Right renal pelvis (tissue), 4 donors: ENCODE data around the gene MS4A4E. TPM values are rescaled to one million over a fixed set of nuclear protein-coding genes. Genes with fewer than 3 reads are reported as not detected.
"Not testable (repeated sequence)": the region's sequence is repeated elsewhere in the genome, so short reads cannot be mapped to it uniquely, and the experiment has no call there.

ENCODE experiments used
- DNase-seq, 4 donors: peaks; one replicate each; pipeline ENCODE4 v3.0.0-alpha.2; 2013; ENCODE audit warnings: low read depth in 4 of 4, low spot score in 3 of 4, missing footprints in 1 of 4
- polyA plus RNA-seq, 4 donors: library from polyadenylated mRNA; unstranded; fragments of 120-200 nt; gene quantifications; one replicate each; pipeline ENCODE4 v1.2.1, GENCODE V29; 2013; ENCODE audit not compliant: insufficient read length in 4 of 4

MS4A4E gene
- polyA plus RNA-seq, result 1 to 10 TPM in 1 of 4 donors, under 1 TPM in 3; 0.64 to 1.2 (median 0.74) TPM

DNA sequence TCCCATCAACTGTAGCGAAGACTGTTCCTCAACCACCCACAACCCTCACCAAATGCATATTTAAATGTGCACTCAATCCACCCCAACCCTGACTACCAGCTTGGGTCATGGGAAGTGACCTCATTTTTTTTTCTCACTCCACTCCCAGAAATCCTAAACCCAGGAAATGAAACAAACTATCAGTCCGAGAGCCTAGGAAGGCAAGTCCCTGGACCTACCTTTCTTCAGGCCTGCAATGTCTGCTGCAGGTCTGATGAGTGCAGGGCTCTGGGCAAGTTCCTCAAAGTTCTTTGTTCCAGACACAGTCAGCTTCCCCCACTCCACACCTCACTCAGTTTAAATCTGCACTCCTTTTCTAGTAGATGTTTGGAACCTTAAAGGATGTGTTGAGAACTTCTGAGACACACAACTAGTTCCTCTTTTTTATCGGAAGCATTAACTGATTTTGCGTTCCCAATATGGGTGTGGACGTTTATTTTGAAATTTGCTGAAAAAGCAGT lies at the start of gene MS4A4E:
TSS of gene MS4A4E (minus strand) at position 398 of the 500 bp plus-strand sequence. CDS start 13,082 bp downstream, outside the sequence.
- DNase-seq, result no peak

DNA sequence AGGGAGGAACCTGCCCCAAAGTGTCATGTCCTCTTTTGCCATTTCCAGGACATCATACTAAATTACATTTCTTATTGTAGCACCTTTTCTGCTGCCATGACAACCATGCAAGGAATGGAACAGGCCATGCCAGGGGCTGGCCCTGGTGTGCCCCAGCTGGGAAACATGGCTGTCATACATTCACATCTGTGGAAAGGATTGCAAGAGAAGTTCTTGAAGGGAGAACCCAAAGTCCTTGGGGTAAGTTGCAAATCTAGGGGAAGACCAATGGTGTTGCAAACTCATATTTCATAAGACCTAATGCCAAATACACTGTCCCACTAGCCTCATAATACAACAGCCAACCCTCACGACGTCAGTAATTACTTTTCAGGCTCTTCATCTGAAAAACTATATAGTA lies 49.2 kb upstream of the MS4A4E start:
- DNase-seq, result no peak

DNA sequence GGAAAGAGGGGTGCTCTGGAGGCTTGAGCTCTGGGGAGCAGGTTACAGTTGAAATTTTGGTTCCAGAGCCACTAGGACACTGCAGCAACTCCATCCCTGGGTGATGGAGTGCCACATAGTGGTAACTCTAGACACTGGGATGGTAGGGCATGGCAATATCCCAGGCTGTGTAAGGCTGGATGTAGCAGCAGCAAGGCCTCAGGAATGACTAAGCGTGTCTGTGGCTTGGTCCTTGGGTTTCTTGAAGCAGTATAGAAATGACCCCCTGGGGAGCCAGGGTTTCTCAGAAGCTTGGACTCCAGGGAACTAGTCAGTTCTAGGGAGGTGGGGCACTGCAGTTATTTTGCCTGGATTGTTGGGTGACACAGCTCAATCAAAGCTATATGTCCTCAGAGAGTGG lies 45.6 kb upstream of the MS4A4E start:
- DNase-seq, result no peak

DNA sequence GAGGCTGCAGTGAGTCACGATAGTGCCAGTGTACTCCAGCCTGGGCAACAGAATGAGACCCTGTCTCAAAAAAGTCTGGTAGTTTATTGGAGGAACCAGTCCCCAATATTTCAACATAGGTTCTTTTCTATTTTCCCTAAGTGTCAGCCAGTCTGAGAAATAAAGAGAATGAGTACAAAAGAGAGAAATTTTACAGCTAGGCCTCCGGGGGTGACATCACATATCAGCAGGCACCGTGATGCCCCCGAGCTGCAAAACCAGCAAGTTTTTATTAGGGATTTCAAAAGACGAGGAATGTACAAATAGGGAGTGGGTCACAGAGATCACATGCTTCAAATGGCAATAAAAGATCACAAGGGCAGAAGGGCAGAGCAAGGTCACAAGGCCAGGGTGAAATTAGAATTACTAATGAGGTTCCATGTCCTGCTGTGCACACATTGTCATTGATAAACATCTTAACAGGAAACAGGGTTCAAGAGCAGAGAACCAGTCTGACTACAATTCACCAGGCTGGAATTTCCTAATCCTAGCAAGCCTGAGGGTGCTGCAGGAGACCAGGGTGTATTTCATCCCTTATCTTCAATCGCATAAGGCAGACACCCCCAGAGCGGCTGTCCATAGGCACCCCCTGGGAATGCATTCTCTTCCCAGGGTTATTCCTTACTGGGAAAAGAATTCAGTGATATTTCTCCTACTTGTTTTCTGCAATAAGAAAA lies 42.6 kb upstream of the MS4A4E start:
- DNase-seq, result not testable (repeated sequence)

DNA sequence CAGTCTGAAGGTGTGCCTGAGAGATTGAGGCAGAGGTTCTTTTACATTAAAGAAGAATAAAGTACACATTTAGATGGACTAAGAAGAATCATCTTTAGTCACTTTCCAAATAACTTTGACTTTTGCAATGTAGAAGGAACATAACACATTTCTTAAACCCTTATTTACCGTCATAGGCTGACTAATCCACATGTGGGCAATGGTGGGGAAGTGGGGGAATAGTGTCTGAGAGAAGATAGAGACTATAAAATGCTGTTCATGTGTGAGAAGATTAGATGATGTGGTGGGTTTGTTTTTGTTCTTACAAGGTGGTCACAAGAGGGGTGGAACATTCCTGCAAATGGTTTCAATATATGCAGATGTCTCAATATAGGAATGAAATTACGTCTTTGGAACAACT lies 39.3 kb upstream of the MS4A4E start:
- DNase-seq, result no peak

DNA sequence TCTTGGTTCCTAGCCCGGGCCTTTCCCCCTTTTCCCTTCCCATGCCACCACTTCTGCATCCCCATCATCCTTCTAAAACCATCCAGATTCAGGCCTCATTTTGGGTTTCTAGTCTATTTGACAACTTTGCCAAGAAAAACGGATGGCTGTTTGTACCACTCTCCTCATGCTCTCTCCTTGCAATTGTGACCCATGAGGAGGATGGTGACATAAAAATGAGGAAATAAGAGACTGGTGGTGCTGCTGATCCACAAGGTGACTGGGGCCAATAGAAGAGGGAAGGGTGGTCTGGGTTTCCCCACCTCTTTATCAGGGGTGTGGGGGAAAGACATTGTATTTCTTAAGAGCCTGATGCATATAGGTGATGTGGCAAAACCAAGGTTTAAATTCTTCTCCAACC lies 38.5 kb upstream of the MS4A4E start:
- DNase-seq, result no peak

DNA sequence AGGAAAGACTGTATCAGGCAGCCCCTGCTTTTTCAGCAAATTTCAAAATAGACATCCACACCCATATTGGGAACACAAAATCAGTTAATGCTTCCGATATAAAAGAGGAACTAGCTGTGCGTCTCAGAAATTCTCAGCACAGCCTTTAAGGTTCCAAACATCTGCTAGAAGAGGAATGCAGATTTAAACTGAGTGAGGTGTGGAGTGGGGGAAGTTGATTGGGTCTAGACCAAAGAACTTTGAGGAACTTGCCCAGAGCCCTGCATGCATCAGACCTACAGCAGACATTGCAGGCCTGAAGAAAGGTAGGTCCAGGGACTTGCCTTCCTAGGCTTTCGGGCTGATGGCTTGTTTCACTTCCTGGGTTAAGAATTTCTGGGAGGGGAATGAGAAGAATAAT lies 37.5 kb upstream of the MS4A4E start, which contains the start of gene MS4A4A:
TSS of gene MS4A4A (plus strand) at position 255 of the 400 bp plus-strand sequence. CDS start at position 265, 10 bp downstream.
- DNase-seq, result no peak

DNA sequence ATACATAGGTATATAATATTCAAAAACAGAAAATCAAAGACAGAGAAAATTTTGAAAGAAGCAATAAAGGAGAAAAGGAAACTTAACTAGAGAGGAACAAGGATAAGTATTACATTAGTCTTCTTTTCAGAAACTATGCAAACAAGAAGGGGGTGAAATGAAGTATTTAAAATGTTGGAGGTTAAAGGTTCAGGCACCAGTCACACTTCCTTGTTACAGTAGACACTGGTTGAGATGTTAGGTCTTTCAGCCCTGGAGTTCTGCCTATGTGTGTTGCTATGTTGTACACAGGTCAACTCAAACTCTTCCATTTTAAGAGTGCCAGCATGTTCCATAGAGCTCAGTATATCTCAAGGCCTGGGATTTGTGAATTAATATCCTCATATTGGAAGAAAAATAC lies 31.5 kb upstream of the MS4A4E start:
- DNase-seq, result no peak

DNA sequence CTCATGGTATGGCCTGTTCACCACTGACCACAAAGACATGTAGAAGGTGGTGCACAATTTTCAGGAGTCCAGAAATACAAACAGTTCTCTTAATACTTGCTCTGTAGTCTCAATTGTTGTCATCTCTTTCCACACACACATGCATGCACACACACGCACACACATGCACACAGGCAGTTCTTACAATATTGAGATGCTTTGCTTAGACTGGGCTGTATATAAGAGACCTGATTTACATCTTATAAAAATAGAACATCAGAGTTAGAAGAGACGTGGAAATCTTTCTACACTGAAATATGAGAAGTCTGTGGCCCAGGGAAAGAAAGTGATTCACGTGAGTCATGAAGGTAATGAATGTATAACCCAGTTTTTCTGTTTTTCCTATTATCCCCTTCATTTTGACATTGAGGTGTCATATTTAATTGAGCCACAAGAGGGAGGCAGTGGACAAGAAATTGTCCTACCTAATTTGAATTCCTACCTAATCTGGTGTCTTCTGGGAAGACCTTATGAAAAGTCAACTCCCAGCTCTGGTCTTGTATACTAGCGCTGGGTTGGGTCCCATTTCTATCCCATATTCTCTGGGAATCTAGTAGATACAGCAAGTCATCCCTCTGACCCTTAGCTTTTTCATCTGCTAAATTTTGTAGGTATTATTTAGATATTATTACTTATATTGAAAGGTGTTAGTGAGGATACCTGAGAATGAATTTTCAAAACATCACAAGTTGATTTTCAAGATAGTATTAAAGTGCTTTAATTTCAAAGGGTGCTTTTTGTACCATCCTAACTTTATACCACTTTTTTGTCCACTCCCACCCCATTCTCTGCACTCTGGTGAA lies 22.7 kb upstream of the MS4A4E start:
- DNase-seq, result peak in 3 of 4 donors; percentile 3 to 13 (median 10)

DNA sequence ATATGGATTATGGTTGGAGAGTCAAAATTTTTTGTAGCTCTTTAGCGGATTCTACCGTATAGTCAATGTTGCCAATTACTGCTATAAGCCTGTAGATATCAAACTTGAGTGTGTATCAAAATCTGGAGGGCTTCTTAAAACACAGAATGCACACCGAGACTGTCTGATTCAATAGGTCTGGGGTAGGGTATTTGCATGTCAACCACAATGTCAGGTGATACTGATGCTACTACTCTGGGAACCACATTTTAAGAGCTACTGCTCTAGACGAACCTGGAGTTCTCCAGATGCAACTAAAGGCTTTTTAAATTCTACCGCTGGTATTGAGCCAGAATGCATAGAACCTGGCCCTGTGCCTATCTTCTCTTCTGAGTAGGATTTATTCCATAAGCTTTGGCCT lies 21.7 kb upstream of the MS4A4E start:
- no peak for DNase-seq

DNA sequence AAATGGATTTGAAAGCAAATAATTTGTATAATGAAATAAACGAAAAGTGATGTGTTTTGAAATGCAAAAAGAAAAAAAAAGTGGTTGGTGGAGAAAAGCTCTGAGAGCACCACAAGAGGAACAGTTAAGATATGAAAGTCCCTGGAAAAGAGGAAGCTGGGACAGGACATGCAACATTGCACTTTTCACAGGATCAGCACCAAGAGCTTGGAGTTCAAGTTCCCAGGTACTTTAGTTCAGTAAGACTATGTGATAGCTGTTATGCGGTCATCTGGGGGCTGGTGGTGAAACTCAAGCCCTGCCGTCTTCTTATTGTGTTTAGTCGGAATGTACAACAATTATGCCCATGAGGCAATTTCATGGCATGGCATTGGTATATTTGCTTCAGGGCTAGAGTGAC lies 20.5 kb upstream of the MS4A4E start:
- DNase-seq, result no peak

DNA sequence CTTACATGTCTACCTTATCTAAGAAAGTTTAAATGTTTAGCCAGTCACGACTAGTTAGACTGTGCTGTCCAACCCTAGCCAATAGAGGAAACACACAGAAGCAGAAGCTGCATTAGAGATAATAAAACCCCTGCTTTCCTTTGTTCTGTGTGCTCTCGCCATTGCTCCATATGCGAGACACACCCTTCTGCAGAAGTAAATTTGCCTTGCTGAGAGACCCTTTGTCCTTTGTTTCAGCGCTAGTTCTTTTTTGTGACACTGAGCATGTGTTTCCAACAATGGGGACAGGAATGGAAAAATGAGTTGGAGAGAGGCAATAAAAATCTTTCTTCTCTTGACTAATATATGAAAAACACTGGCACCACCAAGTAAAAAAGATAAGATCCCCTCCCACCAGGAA lies 18.1 kb upstream of the MS4A4E start:
- no peak for DNase-seq

DNA sequence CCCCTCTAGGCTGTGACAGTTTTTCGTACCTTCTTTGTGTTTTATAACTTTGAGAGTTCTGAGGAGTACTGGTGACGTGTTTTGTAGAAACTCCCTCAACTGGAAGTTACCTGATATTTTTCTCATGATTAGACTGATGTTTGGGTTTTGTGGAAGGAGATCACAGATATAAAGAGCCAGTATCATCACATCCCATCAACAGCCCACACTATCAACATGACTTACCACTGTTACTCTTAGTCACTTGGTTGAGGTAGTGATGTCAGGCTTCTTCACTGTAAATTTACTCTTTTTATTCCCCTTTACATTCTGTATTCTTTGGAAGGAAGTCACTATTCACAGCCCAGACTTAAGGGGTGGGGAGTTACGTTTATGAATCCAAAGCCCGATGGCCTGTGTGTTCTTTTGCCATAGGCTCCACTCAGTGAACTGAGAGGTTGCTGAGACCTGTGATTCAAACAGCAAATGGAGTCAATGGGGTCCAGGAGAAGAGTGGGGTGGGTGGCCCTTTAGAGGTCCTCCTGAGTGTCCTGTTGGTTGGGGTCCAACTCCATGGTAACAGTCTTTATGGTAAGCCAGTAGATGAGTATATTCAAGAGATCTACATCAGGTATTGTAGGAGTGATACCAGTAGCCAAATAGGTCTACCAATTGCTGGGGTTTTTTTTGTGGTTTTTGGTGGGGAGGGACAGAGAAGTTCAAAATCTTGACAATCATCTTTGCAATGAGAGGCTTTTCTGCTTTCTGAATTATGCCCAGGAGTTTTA lies 15.2 kb upstream of the MS4A4E start:
- no peak for DNase-seq

DNA sequence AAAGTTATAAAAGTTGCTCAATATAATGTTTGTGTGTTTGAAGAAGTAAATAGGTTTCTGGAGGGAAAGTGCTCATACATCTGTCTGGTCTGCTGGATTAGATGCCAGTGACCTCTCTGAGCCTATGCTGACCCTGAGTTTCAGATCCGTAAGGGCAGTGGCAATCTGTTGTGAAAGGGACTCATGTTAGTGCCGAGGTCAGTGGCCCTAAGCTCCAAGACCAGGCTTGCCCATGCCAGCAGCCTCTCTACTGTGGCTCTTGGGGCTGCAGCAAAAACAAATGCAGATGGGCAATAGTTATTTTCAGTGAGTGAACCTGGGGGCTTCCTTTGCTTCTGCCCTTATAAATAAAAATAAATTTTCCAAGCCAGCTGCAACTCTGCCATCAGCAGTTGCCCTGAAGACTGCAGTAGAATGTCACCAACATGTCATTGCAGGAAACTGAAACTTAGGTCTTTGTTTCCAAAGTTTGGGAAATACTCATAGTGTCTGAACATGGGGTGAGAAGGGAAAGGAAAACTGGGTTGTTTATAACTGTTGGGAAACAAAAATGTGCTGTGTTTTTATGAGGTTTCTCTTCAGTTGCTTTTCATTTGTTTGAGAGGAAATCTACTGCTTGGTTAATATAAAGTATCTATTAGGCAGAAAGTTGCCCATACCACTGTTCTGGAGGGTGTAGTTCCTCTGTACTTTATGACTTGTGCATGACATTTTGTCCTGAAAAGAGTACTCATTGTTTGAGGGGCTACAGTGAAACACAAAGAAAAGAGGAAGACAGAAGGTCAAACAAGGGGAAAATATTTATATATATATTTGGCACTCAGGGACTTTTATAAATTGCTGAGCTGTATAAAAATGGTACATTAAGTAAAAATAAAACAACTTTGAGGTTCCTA lies 9.5 kb upstream of the MS4A4E start:
- no peak for DNase-seq

DNA sequence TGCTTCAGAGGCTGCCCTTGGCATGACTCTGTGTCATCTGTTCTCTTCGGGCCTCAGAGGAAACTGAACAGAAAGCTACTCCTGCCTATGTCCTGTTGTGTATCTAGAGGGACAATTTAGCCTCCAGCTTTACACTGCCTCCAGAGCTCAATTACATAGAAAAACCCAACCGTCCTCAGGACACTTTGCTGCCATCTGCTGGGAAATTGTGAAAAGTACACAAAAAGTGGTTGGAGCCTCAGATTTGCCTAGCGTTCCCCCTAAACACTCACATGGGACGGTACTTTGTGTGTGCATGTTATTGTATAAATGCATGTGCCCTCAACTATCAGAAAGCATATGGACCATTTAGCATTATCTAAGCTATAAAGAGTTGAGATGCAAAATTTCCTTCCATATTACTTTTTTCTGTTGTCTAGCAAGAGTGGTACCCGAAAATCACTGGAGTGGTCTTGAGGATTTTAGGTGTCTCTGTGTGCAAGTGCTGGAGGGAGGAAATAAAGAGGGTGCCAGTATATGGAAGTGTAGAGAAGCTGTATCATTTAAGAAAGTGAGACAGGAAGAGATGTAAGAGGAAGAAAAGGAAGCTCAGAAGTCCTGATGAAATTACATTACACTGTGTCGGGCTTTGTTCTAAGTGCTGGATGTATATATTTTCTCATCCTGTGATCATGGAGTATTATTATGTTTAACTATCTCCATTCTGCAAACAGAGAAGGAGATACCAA lies 8.7 kb upstream of the MS4A4E start:
- peak in 2 of 4 donors; percentile 10 to 12 for DNase-seq

DNA sequence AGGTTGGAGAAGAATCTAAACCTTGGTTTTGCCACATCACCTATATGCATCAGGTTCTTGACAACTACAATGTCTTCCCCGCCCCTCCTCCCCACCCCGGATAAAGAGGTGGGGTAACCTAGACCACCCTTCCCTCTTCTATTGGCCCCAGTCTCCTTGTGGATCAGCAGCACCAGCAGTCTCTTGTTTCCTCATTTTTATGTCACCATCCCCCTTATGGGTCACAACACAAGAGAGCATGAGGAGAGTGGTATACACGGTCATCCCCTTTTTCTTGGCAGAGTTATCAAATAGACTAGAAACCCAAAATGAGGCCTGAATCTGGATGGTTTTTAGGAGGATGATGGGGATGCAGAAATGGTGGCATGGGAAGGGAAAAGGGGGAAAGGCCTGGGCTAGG lies 1.2 kb downstream of the MS4A4E start:
- no peak for DNase-seq

DNA sequence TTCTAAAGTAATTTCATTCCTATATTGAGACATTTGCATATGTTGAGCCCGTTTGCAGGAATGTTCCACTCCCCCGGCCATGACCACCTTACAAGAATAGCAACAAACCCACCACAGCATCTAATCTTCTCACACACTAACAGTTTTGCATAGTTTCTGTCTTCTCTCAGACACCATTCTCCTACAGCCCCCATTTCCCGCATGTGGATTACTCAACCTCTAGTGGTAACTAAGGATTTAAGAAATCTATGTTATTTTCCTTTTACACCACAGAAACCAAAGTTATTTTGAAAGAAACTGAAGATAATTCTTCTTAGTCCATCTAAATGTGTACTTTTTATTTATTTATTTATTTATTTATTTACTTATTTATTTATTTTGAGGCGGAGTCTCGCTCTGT lies 2.3 kb downstream of the MS4A4E start:
- DNase-seq, result no peak

DNA sequence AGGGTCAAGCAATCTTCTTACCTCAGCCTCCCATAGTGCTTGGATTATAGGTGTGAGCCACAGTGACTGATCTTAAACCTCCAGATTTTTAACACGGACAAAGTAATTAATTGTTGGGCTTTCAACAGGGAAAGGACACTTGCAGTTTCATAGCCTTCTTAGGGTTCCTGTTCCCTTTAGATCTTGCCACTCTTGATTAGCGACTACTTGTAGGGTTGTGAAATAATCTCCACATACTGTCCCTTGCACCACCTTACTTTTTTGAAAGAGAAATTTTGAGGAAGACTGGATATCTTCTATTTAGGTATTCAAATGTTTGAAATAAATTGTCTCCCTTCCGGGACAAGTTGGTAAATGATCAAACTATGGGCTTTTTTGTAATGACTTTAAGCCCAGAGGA lies 7.6 kb downstream of the MS4A4E start:
- DNase-seq, result no peak

DNA sequence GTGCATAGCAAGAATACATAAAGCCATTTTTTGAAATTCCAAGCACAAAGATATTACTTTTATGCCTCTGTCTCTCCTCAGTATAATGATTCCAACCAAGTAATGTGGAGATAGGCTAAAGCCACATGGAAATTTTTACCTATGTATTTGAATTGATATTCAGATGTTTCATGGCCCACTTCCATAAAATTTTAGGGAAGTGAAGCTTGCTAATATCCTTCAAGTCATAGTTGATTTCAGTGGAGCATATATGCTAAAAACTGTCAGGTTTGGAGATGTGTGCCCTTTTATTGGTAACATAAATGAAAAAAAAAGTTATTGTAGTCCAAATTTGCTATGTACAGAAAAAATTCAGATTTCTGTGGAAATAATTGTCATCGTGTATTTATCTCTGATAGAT lies 12.3 kb downstream of the MS4A4E start:
- DNase-seq, result no peak
